GM19240 (cell line): ENCODE measurements around the gene E2F1.
"Not testable (repeated sequence)": the region's sequence is repeated elsewhere in the genome, so short reads cannot be mapped to it uniquely, and the experiment has no call there.

Source experiments
- DNase-seq: peaks from one replicate; pipeline ENCODE4 v3.0.0; 2011; ENCODE audit warnings: low spot score; ENCODE audit not compliant: insufficient read length

Gene E2F1

GRCh38 chr20:33645072-33645358, 41.2 kb downstream of the E2F1 start:
- DNase-seq: no peak

DNA sequence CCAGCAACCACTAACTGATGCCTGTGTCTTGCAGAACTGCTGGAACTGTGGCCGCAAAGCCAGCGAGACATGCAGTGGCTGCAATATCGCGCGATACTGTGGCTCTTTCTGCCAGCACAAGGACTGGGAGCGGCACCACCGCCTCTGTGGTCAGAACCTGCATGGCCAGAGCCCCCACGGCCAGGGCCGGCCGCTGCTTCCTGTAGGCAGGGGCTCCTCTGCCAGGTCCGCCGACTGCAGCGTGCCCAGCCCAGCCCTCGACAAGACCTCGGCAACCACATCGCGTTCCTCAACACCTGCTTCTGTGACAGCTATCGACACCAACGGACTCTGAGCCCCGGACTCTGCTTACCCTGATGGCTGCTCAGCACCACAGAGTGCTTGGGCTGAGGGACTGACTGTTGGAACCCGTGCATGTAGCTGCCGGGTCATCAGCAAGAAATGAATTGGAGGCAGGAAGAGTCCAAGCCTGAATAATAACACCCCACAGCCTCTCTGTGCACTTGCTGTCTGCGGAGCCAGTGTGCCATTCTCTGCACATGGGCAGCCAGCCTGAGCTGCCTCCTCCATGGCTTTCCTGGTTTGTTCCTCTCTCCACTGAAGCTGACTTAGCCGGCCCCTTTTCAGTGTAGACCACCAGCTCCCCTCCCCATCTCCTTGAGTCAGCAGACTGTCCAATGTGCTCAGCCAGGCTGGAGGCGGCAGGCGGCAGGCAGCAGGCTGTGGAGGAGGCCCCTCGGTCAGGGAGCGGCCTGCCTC, 41.7 kb downstream of the E2F1 start:
- DNase-seq: no peak

DNA sequence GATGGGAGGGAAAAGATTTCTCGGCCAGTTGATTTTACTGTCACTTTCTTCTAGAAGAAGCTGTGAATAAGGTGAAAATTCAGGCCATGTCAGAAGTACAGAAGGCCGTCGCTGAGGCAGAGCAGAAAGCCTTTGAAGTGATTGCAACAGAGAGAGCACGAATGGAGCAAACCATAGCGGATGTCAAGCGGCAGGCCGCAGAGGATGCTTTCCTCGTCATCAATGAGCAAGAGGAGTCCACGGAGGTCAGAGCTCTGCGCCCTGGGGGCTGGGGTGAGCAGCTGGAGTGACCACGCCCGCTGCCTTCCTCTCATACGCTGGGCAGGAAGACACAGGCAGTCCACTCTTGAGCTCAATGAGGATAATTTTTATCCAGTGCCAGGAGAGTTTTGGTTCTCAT, 45.9 kb downstream of the E2F1 start:
- no peak for DNase-seq

DNA sequence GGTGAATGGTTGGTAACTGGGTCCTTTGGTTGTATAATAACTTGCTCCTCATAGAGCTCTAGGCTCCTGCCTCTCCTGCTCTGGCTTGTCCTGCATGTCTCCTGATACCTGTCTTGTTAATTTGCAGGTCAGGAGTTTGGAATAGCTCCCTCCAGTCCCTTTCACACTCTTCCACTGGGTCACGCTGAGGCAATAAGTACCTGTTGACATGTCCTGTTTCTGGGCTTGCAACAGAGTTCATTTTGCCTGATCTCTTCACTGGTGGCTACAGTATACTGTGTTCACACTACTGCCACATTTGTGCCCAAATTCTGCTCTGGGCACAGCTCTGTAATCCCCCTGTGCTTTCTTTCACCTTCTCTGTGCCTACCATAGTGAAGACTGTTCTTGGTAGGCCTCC, 49.4 kb downstream of the E2F1 start:
- DNase-seq: no peak

DNA sequence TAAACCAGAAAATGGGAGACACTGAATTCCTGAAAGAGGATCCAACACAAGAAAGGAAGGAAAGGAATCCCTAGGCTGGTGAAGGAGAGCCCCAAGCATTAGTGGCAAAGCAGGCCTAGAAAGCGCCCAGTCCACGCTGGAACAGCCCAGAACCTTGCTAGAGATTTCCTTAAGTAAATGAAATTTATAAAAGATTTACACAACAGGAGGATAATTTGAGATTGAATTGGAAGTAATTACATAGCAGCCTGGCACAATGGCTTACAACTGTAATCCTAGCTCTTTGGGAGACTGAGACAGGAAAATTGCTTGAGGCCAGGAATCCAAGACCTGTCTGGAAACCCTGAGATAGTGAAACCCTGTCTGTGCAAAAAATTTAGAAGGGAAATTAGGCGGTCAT, 50.8 kb downstream of the E2F1 start:
- no peak for DNase-seq

GRCh38 chr20:33631910-33632309, 54.3 kb downstream of the E2F1 start:
- not testable (repeated sequence) for DNase-seq

DNA sequence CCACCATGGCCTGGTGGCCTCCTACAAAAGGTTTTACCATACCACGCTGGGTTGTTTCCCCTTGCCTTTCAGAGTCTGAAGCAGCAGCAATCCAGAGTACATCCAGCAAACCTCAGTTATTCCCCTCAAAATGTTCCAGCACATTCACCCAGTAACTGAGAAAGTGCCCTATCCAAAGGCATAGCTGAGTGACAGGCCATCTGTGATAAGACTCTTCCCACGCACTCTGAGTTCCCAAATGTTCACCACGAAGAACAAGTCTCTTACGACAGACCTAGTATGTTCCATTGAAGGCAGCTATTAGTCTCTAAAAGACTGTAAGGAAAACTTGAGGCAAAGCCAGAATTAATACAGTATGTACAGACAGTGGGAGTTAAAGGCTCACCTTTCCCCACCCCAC, 55.7 kb downstream of the E2F1 start:
- DNase-seq: no peak

GRCh38 chr20:33629979-33630378, 56.2 kb downstream of the E2F1 start:
- DNase-seq: no peak

GRCh38 chr20:33629533-33629932, 56.7 kb downstream of the E2F1 start:
- no peak for DNase-seq

DNA sequence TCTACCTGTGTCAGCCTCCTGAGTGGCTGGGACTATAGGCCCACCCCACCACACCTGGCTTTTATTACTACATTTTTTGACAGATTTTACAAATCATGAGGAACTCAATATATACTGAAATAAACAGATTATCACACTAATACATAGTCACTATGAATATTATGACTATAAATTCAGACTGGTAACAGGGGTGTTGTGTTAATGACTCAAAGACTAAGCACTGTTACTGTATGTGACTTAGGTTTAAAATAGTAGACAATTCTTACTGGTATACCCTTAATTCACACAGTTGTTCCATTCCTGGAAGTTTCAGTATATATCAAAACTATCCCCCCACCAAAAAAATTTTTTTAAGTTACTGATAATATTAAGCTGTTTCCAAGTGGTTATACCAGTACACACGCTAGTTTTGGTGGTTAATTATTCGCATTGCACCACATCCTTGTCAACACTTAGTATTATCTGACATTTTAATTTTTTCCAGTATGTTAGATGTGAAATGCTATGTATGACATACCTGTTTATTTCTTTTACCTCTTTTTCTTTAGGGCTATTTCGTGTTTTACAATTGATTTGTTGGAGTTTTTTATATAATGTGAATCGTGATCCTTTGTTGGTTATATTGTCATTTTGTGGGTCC, 58.5 kb downstream of the E2F1 start:
- no peak for DNase-seq

GRCh38 chr20:33626190-33626589, 60.0 kb downstream of the E2F1 start:
- DNase-seq: no peak
